ENCODE data around the gene GPR18. TPM values are rescaled to one million over a fixed set of nuclear protein-coding genes. Genes with fewer than 3 reads are reported as not detected.

Gene GPR18
- total and polyA plus RNA-seq, 8 donors: 0.17 to 0.65 (median 0.46) TPM; not detected in 1

GRCh38 chr13:99223587-99223986, 34.6 kb downstream of the GPR18 start:
- intact Hi-C loops (cut with DNase I): no loop called here
- peak overlapping the region in 1 of 2 donors; percentile 18 for H3K27ac ChIP-seq
- TF ChIP-seq CTCF (IDR thresholded peaks at IDR 0.05): no peak
- H3K4me1 ChIP-seq: peaks cover 3 to 75% of the 10 kb centered on the region in 2 donors
- H3K36me3 ChIP-seq: no peaks in the 10 kb centered on the region
- DNase-seq (no peak), ATAC-seq (no peak)
- H3K27me3 ChIP-seq: no peaks in the 10 kb centered on the region
- no peak overlapping the region for H3K4me3 ChIP-seq
- no peaks in the 10 kb centered on the region for H3K9me3 ChIP-seq

GRCh38 chr13:99221567-99222239, 36.5 kb downstream of the GPR18 start:
- Histone ChIP-seq H3K9me3 (no peaks in the 10 kb centered on the region), H3K4me3 (no peak overlapping the region), H3K27me3 (no peaks in the 10 kb centered on the region), H3K4me1 (peaks cover 12 to 78% of the 10 kb centered on the region in 2 donors), H3K36me3 (no peaks in the 10 kb centered on the region), H3K27ac (no peak overlapping the region)
- ATAC-seq (no peak), DNase-seq (no peak)
- intact Hi-C loops (cut with DNase I): no loop called here
- TF ChIP-seq CTCF (IDR thresholded peaks at IDR 0.05): no peak

GRCh38 chr13:99220199-99220935, 37.8 kb downstream of the GPR18 start:
- Histone ChIP-seq H3K4me1 (peaks cover 12 to 66% of the 10 kb centered on the region in 2 donors), H3K36me3 (peaks cover 0 to 3% of the 10 kb centered on the region in 2 donors), H3K4me3 (no peak overlapping the region), H3K9me3 (no peaks in the 10 kb centered on the region), H3K27ac (no peak overlapping the region), H3K27me3 (no peaks in the 10 kb centered on the region)
- no peak for TF ChIP-seq CTCF (IDR thresholded peaks at IDR 0.05)
- intact Hi-C loops (cut with DNase I): no loop called here
- DNase-seq (no peak), ATAC-seq (no peak)

GRCh38 chr13:99218969-99219368, 39.2 kb downstream of the GPR18 start:
- DNase-seq: no peak
- no peaks in the 10 kb centered on the region for H3K27me3 ChIP-seq
- intact Hi-C loops (cut with DNase I): no loop called here
- H3K4me1 ChIP-seq: peaks cover 12 to 56% of the 10 kb centered on the region in 2 donors
- ATAC-seq: no peak
- no peaks in the 10 kb centered on the region for H3K9me3 ChIP-seq
- no peak for TF ChIP-seq CTCF (IDR thresholded peaks at IDR 0.05)
- no peak overlapping the region for H3K27ac ChIP-seq
- H3K36me3 ChIP-seq: peaks cover 0 to 3% of the 10 kb centered on the region in 2 donors
- H3K4me3 ChIP-seq: no peak overlapping the region

GRCh38 chr13:99218545-99218944, 39.6 kb downstream of the GPR18 start:
- ATAC-seq: peak; percentile 83
- TF ChIP-seq CTCF (IDR thresholded peaks at IDR 0.05): no peak
- intact Hi-C loops (cut with DNase I): no loop called here
- Histone ChIP-seq H3K4me1 (peaks cover 12 to 52% of the 10 kb centered on the region in 2 donors), H3K27ac (no peak overlapping the region), H3K27me3 (no peaks in the 10 kb centered on the region), H3K36me3 (peaks cover 0 to 3% of the 10 kb centered on the region in 2 donors), H3K9me3 (no peaks in the 10 kb centered on the region), H3K4me3 (no peak overlapping the region)
- DNase-seq: peak in 1 of 4 donors; percentile 51

Data from left lung (tissue), 10 donors.